ENCODE results near the gene BLOC1S5. TPM values are rescaled to one million over a fixed set of nuclear protein-coding genes. Genes with fewer than 3 reads are reported as not detected.

BLOC1S5 gene
- total RNA-seq, 1 experiment from 2014 or later: 16.1 TPM

DNA sequence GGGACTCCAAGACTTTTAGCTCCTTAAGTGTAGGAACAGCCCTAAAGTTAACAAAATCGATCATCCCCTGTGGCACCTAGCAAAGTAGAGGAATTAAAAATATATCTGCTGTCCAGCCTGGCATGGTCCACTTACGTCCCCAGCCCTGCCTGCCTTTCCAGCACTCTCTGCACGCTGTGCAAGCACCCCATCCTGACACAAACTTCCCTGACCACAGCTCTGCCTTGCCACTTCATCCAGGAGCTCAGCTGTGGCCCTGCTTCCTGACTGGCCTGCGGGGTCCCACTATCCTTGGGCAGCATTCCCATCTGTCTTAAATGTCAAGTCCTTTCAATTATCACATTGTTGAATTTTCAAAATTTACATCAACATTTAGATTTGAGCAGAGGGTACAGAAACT is 39.0 kb downstream of the BLOC1S5 start:
- TF ChIP-seq, protein P1, sequence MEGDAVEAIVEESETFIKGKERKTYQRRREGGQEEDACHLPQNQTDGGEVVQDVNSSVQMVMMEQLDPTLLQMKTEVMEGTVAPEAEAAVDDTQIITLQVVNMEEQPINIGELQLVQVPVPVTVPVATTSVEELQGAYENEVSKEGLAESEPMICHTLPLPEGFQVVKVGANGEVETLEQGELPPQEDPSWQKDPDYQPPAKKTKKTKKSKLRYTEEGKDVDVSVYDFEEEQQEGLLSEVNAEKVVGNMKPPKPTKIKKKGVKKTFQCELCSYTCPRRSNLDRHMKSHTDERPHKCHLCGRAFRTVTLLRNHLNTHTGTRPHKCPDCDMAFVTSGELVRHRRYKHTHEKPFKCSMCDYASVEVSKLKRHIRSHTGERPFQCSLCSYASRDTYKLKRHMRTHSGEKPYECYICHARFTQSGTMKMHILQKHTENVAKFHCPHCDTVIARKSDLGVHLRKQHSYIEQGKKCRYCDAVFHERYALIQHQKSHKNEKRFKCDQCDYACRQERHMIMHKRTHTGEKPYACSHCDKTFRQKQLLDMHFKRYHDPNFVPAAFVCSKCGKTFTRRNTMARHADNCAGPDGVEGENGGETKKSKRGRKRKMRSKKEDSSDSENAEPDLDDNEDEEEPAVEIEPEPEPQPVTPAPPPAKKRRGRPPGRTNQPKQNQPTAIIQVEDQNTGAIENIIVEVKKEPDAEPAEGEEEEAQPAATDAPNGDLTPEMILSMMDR (conservative IDR thresholded peaks at IDR 0.05): no peak
- TF ChIP-seq EZH2 (IDR thresholded peaks at IDR 0.05; ENCODE audit: low read depth): no peak
- H3K9me2 ChIP-seq (ENCODE audit: insufficient read depth): no peaks in the 10 kb centered on the region
- no peaks in the 10 kb centered on the region for H3F3A ChIP-seq (ENCODE audit: insufficient read depth, low read depth)
- DNase-seq: no peak
- H3K27me3 ChIP-seq (ENCODE audit: insufficient read depth, low read depth): no peaks in the 10 kb centered on the region
- H3K4me1 ChIP-seq (replicated peaks; ENCODE audit: insufficient read depth): no peaks in the 10 kb centered on the region
- no peak overlapping the region for H3K27ac ChIP-seq
- H3K4me2 ChIP-seq: no peak overlapping the region
- no peak overlapping the region for H2AFZ ChIP-seq
- H3K4me3 ChIP-seq: no peak overlapping the region
- no peaks in the 10 kb centered on the region for H4K20me1 ChIP-seq (ENCODE audit: insufficient read depth)
- intact Hi-C loops (cut with micrococcal nuclease; ENCODE audit: unreplicated experiment): no loop called here
- no peaks in the 10 kb centered on the region for H3K36me3 ChIP-seq (ENCODE audit: low read depth)
- no peaks in the 10 kb centered on the region for H3K9me3 ChIP-seq (ENCODE audit: insufficient read depth, low read depth)
- CTCF ChIA-PET: no interaction called here
- POLR2A ChIA-PET (ENCODE audit: unreplicated experiment): no interaction called here
- H3K79me2 ChIP-seq (ENCODE audit: low read depth): no peaks in the 10 kb centered on the region
- BruUV-seq (replicated peaks): no TSS peak

DNA sequence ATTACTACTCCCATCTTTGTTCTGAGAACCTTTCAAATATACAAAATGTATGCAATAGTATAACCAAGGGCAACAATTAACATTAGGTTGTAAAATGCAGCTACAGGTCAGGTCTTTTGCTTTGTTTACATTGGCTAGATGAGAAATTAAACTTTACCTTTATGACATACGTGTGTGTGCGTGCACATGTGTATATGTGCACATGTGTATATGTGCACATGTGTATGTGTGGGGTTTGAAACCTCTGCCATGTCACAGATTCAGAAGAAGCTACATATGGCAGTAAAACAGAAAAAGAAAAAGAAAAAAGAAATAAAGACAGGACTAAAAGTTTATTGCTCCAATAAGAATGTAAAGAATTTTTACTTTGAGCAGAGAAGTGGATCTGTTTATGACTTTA is 40.6 kb downstream of the BLOC1S5 start:
- intact Hi-C loops (cut with micrococcal nuclease; ENCODE audit: unreplicated experiment): no loop called here
- no peak for TF ChIP-seq EZH2 (IDR thresholded peaks at IDR 0.05; ENCODE audit: low read depth)
- TF ChIP-seq, protein P1 (conservative IDR thresholded peaks at IDR 0.05): no peak
- CTCF ChIA-PET: interaction anchor here (0.7 kb wide), 1 partner anchor 255 kb away, joined by 4 read pairs; no protein-coding TSS in a partner anchor
- Histone ChIP-seq H2AFZ (no peak overlapping the region), H3K79me2 (ENCODE audit: low read depth) (no peaks in the 10 kb centered on the region), H3K4me3 (no peak overlapping the region), H3K4me1 (replicated peaks; ENCODE audit: insufficient read depth) (no peaks in the 10 kb centered on the region), H3K27me3 (ENCODE audit: insufficient read depth, low read depth) (no peaks in the 10 kb centered on the region), H3K36me3 (ENCODE audit: low read depth) (no peaks in the 10 kb centered on the region), H3F3A (ENCODE audit: insufficient read depth, low read depth) (no peaks in the 10 kb centered on the region), H3K9me3 (ENCODE audit: insufficient read depth, low read depth) (no peaks in the 10 kb centered on the region), H3K27ac (no peak overlapping the region), H3K4me2 (no peak overlapping the region), H4K20me1 (ENCODE audit: insufficient read depth) (no peaks in the 10 kb centered on the region), H3K9me2 (ENCODE audit: insufficient read depth) (no peaks in the 10 kb centered on the region)
- POLR2A ChIA-PET (ENCODE audit: unreplicated experiment): interaction anchor here (0.6 kb wide), 1 partner anchor 961 kb away, joined by 4 read pairs; no protein-coding TSS in a partner anchor
- no TSS peak for BruUV-seq (replicated peaks)
- no peak for DNase-seq

DNA sequence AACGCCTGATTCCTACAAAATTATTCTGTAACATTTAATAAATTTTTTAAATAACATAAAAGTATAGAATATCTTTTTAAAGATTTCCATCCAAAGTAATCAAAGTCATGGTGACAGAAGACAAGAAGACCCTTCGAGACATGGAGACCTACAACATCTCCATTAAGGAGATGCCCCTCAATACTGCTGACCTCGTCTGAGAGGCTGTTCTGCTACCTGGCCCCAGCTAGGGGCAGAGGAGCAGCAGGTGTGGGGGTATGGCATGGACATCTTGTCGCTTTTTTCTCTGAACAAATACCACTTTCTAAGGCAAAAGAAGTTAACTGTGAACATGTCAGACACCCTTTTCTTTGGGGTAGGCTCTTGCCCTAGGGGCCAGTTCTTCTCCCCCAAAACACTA is 44.1 kb downstream of the BLOC1S5 start:
- ChIA-PET POLR2A (ENCODE audit: unreplicated experiment) (no interaction called here), CTCF (no interaction called here)
- no peaks in the 10 kb centered on the region for H4K20me1 ChIP-seq (ENCODE audit: insufficient read depth)
- TF ChIP-seq, protein P1 (conservative IDR thresholded peaks at IDR 0.05): no peak
- no peak for TF ChIP-seq EZH2 (IDR thresholded peaks at IDR 0.05; ENCODE audit: low read depth)
- H3K4me3 ChIP-seq: no peak overlapping the region
- no peaks in the 10 kb centered on the region for H3K9me2 ChIP-seq (ENCODE audit: insufficient read depth)
- H3K79me2 ChIP-seq (ENCODE audit: low read depth): no peaks in the 10 kb centered on the region
- DNase-seq: no peak
- intact Hi-C loops (cut with micrococcal nuclease; ENCODE audit: unreplicated experiment): no loop called here
- H3K4me2 ChIP-seq: no peak overlapping the region
- no TSS peak for BruUV-seq (replicated peaks)
- H2AFZ ChIP-seq: no peak overlapping the region
- H3K27me3 ChIP-seq (ENCODE audit: insufficient read depth, low read depth): no peaks in the 10 kb centered on the region
- no peaks in the 10 kb centered on the region for H3K9me3 ChIP-seq (ENCODE audit: insufficient read depth, low read depth)
- no peaks in the 10 kb centered on the region for H3F3A ChIP-seq (ENCODE audit: insufficient read depth, low read depth)
- H3K4me1 ChIP-seq (replicated peaks; ENCODE audit: insufficient read depth): no peaks in the 10 kb centered on the region
- H3K27ac ChIP-seq: no peak overlapping the region
- H3K36me3 ChIP-seq (ENCODE audit: low read depth): no peaks in the 10 kb centered on the region

Data from PC-9 (cell line).